GM23248 (cell line): ENCODE measurements around the gene DRC1. TPM values are rescaled to one million over a fixed set of nuclear protein-coding genes. Genes with fewer than 3 reads are reported as not detected.

ENCODE experiments used
- DNase-seq: peaks from one replicate; pipeline ENCODE4 v3.0.0-alpha.2; 2015
- H2AFZ ChIP-seq: fragments of 200-600 bp; sonication (generic); 2 replicates; pipeline ENCODE4 v1.6.1; 2016; ENCODE audit warnings: antibody characterized with exemption
- H3F3A ChIP-seq: fragments of 200-600 bp; sonication (generic); 2 replicates; pipeline ENCODE4 v1.6.1; 2016; ENCODE audit warnings: mild to moderate bottlenecking, antibody characterized with exemption, mixed run types; ENCODE audit not compliant: insufficient read depth
- H3K27ac ChIP-seq: fragments of 200-600 bp; sonication (generic); 2 replicates; pipeline ENCODE4 v1.5.1; 2016; ENCODE audit warnings: mild to moderate bottlenecking
- H3K27me3 ChIP-seq: fragments of 200-600 bp; sonication (generic); replicated peaks from 2 replicates; pipeline ENCODE4 v1.6.1; 2016; ENCODE audit warnings: mild to moderate bottlenecking; ENCODE audit not compliant: insufficient read depth
- H3K36me3 ChIP-seq: fragments of 200-600 bp; sonication (generic); 2 replicates; pipeline ENCODE4 v1.6.1; 2016; ENCODE audit warnings: low read depth, mild to moderate bottlenecking
- H3K4me1 ChIP-seq: fragments of 200-600 bp; sonication (generic); 2 replicates; pipeline ENCODE4 v1.6.1; 2016; ENCODE audit warnings: mild to moderate bottlenecking; ENCODE audit not compliant: insufficient read depth
- H3K4me2 ChIP-seq: fragments of 200-600 bp; sonication (generic); one replicate; pipeline ENCODE4 v1.6.1; 2016; ENCODE audit warnings: mild to moderate bottlenecking; ENCODE audit not compliant: unreplicated experiment
- H3K4me3 ChIP-seq: fragments of 200-600 bp; sonication (generic); 2 replicates; pipeline ENCODE4 v1.5.1; 2016; ENCODE audit warnings: mild to moderate bottlenecking
- H3K79me2 ChIP-seq: fragments of 200-600 bp; sonication (generic); 2 replicates; pipeline ENCODE4 v1.6.1; 2016; ENCODE audit warnings: mild to moderate bottlenecking; ENCODE audit not compliant: insufficient read depth
- H3K9ac ChIP-seq: fragments of 200-600 bp; sonication (generic); 2 replicates; pipeline ENCODE4 v1.6.1; 2016; ENCODE audit warnings: mild to moderate bottlenecking
- H3K9me2 ChIP-seq: fragments of 200-600 bp; sonication (generic); 2 replicates; pipeline ENCODE4 v1.6.1; 2016; ENCODE audit warnings: mixed run types, mild to moderate bottlenecking, moderate library complexity; ENCODE audit not compliant: insufficient read depth
- H3K9me3 ChIP-seq: fragments of 200-600 bp; sonication (generic); one replicate; pipeline ENCODE4 v1.6.1; 2017; ENCODE audit warnings: low read depth
- H4K20me1 ChIP-seq: fragments of 200-600 bp; sonication (generic); 2 replicates; pipeline ENCODE4 v1.6.0; 2016; ENCODE audit not compliant: insufficient read depth
- EZH2 ChIP-seq: fragments of 200-600 bp; sonication (generic); IDR thresholded peaks from 2 replicates; pipeline ENCODE4 v1.6.1; 2018; ENCODE audit warnings: antibody characterized with exemption, mild to moderate bottlenecking; ENCODE audit not compliant: insufficient read depth, poor library complexity, severe bottlenecking
- EZH2phosphoT487 ChIP-seq: fragments of 200-600 bp; sonication (generic); IDR thresholded peaks from 2 replicates; pipeline ENCODE4 v1.6.1; 2018; ENCODE audit warnings: antibody characterized with exemption, moderate library complexity, mild to moderate bottlenecking, low read depth; ENCODE audit not compliant: insufficient read depth
- WGBS, 2 experiments: methylation state at CpG; one replicate each; pipeline ENCODE4 v1.1.6; 2015 to 2017; ENCODE audit warnings: low lambda C conversion rate in 2 of 2, low coverage in 1 of 2; ENCODE audit errors: missing lambda C conversion rate in 2 of 2; 5-methylcytosine and 5-hydroxymethylcytosine counted together
- in situ Hi-C: fragments of 300-500 bp; cut with MboI; formaldehyde crosslinking; loops from 2 replicates; pipeline ENCODE4 v1.15.0; 2020
- polyA plus RNA-seq: library from polyadenylated mRNA; unstranded; fragments of >200 nt; fragmentation: Nextera tagmentation; extraction: Ambion mirVana; gene quantifications from 2 replicates; pipeline ENCODE4 v1.2.1, GENCODE V29; 2016
- total RNA-seq: library from RNA; depleted of rRNA; stranded (reverse); fragments of >200 nt; shearing (Covaris generic); gene quantifications from 2 replicates; pipeline ENCODE4 v1.2.3, GENCODE V29; 2014

The DRC1 gene
- total and polyA plus RNA-seq, 2 experiments from 2014 or later, result not detected

DNA sequence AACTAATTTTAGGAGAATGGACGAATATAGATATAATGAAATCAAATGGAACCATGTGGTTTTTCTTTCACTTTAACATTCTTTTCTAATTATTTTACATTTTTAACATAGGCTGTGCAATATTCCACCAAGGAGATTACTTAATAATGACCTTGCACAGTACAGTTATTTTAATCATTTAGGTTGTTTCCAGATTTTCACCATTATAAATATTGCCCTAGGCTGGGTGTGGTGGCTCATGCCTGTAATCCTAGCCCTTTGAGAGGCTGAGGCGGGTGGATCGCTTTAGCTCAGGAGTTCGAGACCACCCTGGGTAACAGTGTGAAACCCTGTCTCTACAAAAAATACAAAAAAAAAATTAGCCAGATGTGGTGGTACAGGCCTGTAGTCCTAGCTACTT is 14.5 kb upstream of the DRC1 start:
- DNase-seq, result no peak
- 86 to 87% methylated on average over 4 of the region's 4 CpGs for WGBS, 2 experiments
- in situ Hi-C loops, result no loop called here
- no peaks in the 10 kb centered on the region for H3K4me1 ChIP-seq
- H3F3A ChIP-seq, result no peaks in the 10 kb centered on the region
- no peaks in the 10 kb centered on the region for H4K20me1 ChIP-seq
- H3K27ac ChIP-seq, result no peak overlapping the region
- no peak overlapping the region for H3K4me2 ChIP-seq
- no peak overlapping the region for H3K9ac ChIP-seq
- no peaks in the 10 kb centered on the region for H3K9me3 ChIP-seq
- peaks cover 41% of the 10 kb centered on the region for H3K36me3 ChIP-seq
- no peaks in the 10 kb centered on the region for H3K9me2 ChIP-seq
- TF ChIP-seq EZH2phosphoT487, result no peak
- TF ChIP-seq EZH2, result no peak
- H3K79me2 ChIP-seq, result no peaks in the 10 kb centered on the region
- H3K27me3 ChIP-seq, result no peaks in the 10 kb centered on the region
- no peak overlapping the region for H2AFZ ChIP-seq
- H3K4me3 ChIP-seq, result no peak overlapping the region

GRCh38 chr2:26394694-26395093 is 7.0 kb upstream of the DRC1 start:
- Histone ChIP-seq H3K4me1 (no peaks in the 10 kb centered on the region), H3K27ac (no peak overlapping the region), H2AFZ (no peak overlapping the region), H3K36me3 (peaks cover 10% of the 10 kb centered on the region), H3K9me3 (no peaks in the 10 kb centered on the region), H3K4me3 (no peak overlapping the region), H4K20me1 (no peaks in the 10 kb centered on the region), H3K27me3 (no peaks in the 10 kb centered on the region), H3K9ac (no peak overlapping the region), H3K79me2 (no peaks in the 10 kb centered on the region), H3K9me2 (no peaks in the 10 kb centered on the region), H3K4me2 (no peak overlapping the region), H3F3A (0 out of 2 replicates have a peak, but pooled peaks cover 8% of the 10 kb centered on the region)
- 90 to 96% methylated on average over 4 of the region's 4 CpGs for WGBS, 2 experiments
- no peak for DNase-seq
- in situ Hi-C loops, result no loop called here
- TF ChIP-seq EZH2phosphoT487 (no peak), EZH2 (no peak)

- no peak overlapping the region for H3K27ac ChIP-seq
- no peaks in the 10 kb centered on the region for H3K4me1 ChIP-seq
- H3K4me3 ChIP-seq, result no peak overlapping the region
- 0 out of 2 replicates have a peak, but pooled peaks cover 8% of the 10 kb centered on the region for H3F3A ChIP-seq
- H3K27me3 ChIP-seq, result no peaks in the 10 kb centered on the region
- no peaks in the 10 kb centered on the region for H4K20me1 ChIP-seq
- peaks cover 3% of the 10 kb centered on the region; the same call in 1 of the 2 replicates for H3K36me3 ChIP-seq
- no peak for DNase-seq
- H3K9ac ChIP-seq, result no peak overlapping the region
- in situ Hi-C loops, result no loop called here
- no peak overlapping the region for H2AFZ ChIP-seq
- TF ChIP-seq EZH2 (no peak), EZH2phosphoT487 (no peak)
- H3K79me2 ChIP-seq, result no peaks in the 10 kb centered on the region
- H3K4me2 ChIP-seq, result no peak overlapping the region
- 28 to 35% methylated on average over 4 of the region's 4 CpGs for WGBS, 2 experiments
- no peaks in the 10 kb centered on the region for H3K9me3 ChIP-seq
- no peaks in the 10 kb centered on the region for H3K9me2 ChIP-seq
Measured at GRCh38 chr2:26395394-26395793, 6.3 kb upstream of the DRC1 start.

GRCh38 chr2:26396734-26397298 is 4.9 kb upstream of the DRC1 start:
- H3K4me1 ChIP-seq, result no peaks in the 10 kb centered on the region
- H2AFZ ChIP-seq, result no peak overlapping the region
- WGBS, 2 experiments, result 97 to 99% methylated on average over 5 of the region's 5 CpGs
- H3K4me3 ChIP-seq, result no peak overlapping the region
- in situ Hi-C loops, result no loop called here
- H3F3A ChIP-seq, result 0 out of 2 replicates have a peak, but pooled peaks cover 8% of the 10 kb centered on the region
- H3K27ac ChIP-seq, result no peak overlapping the region
- no peaks in the 10 kb centered on the region for H3K79me2 ChIP-seq
- no peaks in the 10 kb centered on the region for H3K9me2 ChIP-seq
- H3K4me2 ChIP-seq, result no peak overlapping the region
- no peak overlapping the region for H3K9ac ChIP-seq
- H3K27me3 ChIP-seq, result no peaks in the 10 kb centered on the region
- no peak for TF ChIP-seq EZH2phosphoT487
- TF ChIP-seq EZH2, result no peak
- no peaks in the 10 kb centered on the region for H4K20me1 ChIP-seq
- H3K9me3 ChIP-seq, result no peaks in the 10 kb centered on the region
- no peak for DNase-seq
- H3K36me3 ChIP-seq, result no peaks in the 10 kb centered on the region
